Mucosa of rectum (tissue), 2 donors: ENCODE measurements around the gene SDC3.

Experiments
- H3K27ac ChIP-seq, 2 donors: one replicate each; pipeline ENCODE4 v1.7.0; 2013; ENCODE audit warnings: inconsistent platforms in 2 of 2, low read depth in 2 of 2, low read length in 2 of 2
- H3K27me3 ChIP-seq, 2 donors: one replicate each; pipeline ENCODE4 v1.7.0; 2013; ENCODE audit warnings: low read length in 2 of 2; ENCODE audit not compliant: control insufficient read depth in 2 of 2, insufficient read depth in 2 of 2
- H3K36me3 ChIP-seq, 2 donors: one replicate each; pipeline ENCODE4 v1.7.0; 2013; ENCODE audit warnings: low read length in 2 of 2; ENCODE audit not compliant: control insufficient read depth in 2 of 2, insufficient read depth in 2 of 2
- H3K4me1 ChIP-seq, 2 donors: one replicate each; pipeline ENCODE4 v1.7.0; 2013; ENCODE audit warnings: low read length in 2 of 2, mild to moderate bottlenecking in 1 of 2; ENCODE audit not compliant: control insufficient read depth in 2 of 2, insufficient read depth in 2 of 2
- H3K4me3 ChIP-seq, 2 donors: one replicate each; pipeline ENCODE4 v1.7.0; 2013; ENCODE audit warnings: low read length in 2 of 2
- H3K9ac ChIP-seq, 2 donors: one replicate each; pipeline ENCODE4 v1.7.0; 2013; ENCODE audit warnings: low read length in 2 of 2, low read depth in 1 of 2, mild to moderate bottlenecking in 1 of 2
- H3K9me3 ChIP-seq, 2 donors: one replicate each; pipeline ENCODE4 v1.7.0; 2013; ENCODE audit warnings: low read length in 2 of 2; ENCODE audit not compliant: control insufficient read depth in 2 of 2
- donor health status: healthy.
- donor health status: Normal muscosa, but diverticular disease.

Gene SDC3

DNA sequence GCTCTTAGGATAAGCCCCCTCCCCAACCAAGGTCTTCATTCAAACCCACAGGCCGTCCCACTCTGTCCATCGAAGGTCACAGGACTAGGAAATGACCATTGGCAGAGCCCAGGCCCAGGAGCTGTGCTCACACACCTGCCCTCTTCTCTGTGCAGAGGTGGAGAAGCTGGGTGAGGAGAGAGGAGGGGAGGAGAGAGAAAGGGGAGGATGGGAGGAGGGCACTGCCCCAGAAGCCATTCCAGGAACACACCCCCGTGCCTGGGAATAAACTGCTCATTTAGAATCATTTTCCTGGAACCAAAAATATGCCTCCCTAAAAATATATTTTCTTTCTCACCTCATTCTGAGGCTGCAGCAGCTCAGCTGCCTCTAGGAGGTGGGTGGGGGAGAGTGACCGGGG is 6.4 kb upstream of the SDC3 start:
- Histone ChIP-seq H3K36me3 (no peaks in the 10 kb centered on the region), H3K9me3 (no peaks in the 10 kb centered on the region), H3K27ac (no peak overlapping the region), H3K4me3 (no peak overlapping the region), H3K9ac (no peak overlapping the region), H3K4me1 (peaks cover 5 to 7% of the 10 kb centered on the region in 2 donors), H3K27me3 (no peaks in the 10 kb centered on the region)

DNA sequence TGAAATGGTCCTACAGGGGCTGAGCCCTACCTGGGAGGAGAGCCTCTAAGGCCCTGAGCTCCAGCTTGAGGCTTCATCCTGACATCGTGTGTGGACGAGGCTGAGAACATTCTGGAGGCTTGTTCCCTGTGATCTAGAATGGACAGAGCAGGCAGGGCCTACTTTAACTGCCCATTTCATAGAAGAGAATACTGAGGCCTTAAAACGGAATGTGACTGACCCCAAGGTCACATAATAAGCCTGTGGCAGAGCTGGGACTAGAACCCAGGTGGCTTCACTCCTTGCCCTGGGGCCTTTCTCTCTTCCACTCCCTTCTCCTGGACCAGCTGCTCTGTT is 6.0 kb upstream of the SDC3 start:
- no peaks in the 10 kb centered on the region for H3K36me3 ChIP-seq
- no peaks in the 10 kb centered on the region for H3K27me3 ChIP-seq
- H3K27ac ChIP-seq: peak overlapping the region in 1 of 2 donors; percentile 18
- H3K4me3 ChIP-seq: no peak overlapping the region
- peaks cover 7 to 8% of the 10 kb centered on the region in 2 donors for H3K4me1 ChIP-seq
- no peak overlapping the region for H3K9ac ChIP-seq
- no peaks in the 10 kb centered on the region for H3K9me3 ChIP-seq

DNA sequence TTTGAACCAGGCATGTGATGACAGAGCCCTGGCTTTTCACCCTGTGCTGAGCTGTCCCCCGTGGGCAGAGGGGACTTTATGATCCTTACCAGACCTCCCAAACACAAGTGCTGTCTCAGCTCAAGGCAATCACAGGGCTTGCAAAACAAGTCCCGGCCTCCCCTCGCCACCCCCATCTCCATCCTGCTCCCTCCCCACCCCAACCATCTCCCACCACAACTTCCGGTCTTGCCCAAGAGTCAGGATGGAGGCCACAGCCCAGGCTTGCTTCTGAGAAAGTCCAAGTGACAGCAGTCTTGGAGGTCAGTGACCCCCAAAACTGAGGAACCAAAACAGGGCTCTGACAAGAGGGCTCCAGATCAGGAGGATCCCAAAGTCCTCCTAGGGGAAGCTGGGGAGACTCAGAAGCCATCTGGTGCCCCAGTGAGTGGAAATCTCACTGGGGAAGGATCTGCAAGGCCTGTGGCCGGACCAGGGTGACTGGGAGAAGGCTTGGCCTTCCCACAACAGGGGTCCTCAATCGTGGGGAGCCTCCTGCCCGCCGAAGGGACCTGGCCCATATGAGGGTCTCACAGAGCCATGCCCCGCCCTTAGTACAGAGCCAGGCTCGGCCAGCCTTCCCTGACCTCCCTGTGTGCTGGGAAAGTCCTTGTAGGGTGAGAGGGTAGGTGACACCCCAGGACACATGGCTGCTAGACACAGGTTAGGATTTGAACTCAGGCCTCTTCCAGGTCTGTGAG is 4.5 kb upstream of the SDC3 start:
- H3K4me1 ChIP-seq: peaks cover 13 to 14% of the 10 kb centered on the region in 2 donors
- H3K36me3 ChIP-seq: no peaks in the 10 kb centered on the region
- no peak overlapping the region for H3K4me3 ChIP-seq
- no peaks in the 10 kb centered on the region for H3K9me3 ChIP-seq
- H3K27me3 ChIP-seq: no peaks in the 10 kb centered on the region
- H3K9ac ChIP-seq: no peak overlapping the region
- H3K27ac ChIP-seq: peak overlapping the region; percentile 44 to 52

DNA sequence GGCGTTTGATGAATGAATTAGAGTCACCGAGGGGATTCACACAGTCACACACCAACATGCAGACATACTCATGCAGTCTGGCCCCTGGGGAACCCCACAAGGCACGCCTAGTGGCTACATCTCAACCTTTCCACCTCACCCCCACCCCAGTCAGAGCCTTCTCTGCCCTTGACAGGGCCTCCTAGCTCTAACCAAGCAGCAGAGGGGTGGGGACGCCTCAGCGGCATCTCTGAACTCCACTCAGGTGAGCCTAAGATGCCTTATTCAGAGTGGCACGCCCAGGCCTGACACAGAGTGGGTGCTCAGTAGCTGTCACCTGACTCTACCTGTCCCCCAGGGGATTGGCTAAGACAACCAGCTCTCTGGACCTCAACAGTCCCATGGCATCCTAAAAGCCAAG is 3.7 kb upstream of the SDC3 start:
- no peak overlapping the region for H3K4me3 ChIP-seq
- no peaks in the 10 kb centered on the region for H3K9me3 ChIP-seq
- H3K27ac ChIP-seq: no peak overlapping the region
- peaks cover 13 to 14% of the 10 kb centered on the region in 2 donors for H3K4me1 ChIP-seq
- H3K27me3 ChIP-seq: peaks cover 3 to 7% of the 10 kb centered on the region in 2 donors
- no peak overlapping the region for H3K9ac ChIP-seq
- H3K36me3 ChIP-seq: no peaks in the 10 kb centered on the region

DNA sequence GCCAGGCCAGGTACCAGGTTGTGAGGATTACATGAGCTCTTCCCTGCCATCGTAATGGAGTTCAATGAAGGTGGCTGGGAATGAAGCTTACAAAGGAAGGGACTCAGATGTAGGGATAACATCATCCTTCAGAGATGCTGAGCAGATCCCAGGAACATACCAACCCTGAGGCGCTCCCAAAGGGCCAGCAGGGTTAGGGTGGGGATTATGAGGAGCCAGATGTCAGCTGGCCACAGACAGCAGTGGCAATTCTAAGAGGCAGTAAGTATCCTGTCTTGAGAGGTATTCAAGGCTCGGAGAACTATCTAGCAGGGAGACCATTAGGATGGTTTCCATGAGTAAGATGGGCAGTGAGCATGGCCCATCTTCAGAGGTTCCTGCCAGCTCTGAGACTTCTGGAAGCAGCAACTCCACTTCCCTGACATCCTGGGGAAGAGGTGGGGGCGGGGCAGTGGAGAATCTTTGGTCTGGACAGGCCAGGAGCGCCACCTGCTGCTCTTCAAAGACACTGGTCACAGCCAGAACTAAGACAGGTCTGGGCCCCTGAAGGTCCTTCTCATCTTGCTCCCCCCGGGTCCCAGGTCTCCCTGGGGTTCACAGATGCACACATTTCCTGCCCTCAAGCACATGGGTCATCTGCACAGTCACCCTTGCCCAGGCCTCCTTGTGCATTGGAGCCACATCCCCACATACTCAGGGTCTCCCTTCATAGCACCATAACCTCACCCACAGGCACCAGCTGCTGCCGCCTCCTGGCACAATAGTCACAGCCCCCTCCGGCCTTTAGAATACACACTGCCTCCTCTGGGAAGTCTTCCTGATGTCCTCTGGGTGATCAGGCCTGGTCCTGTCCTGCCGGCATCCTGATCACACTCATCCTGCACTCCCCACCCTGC is 2.7 kb upstream of the SDC3 start:
- H3K27ac ChIP-seq: no peak overlapping the region
- H3K9ac ChIP-seq: no peak overlapping the region

DNA sequence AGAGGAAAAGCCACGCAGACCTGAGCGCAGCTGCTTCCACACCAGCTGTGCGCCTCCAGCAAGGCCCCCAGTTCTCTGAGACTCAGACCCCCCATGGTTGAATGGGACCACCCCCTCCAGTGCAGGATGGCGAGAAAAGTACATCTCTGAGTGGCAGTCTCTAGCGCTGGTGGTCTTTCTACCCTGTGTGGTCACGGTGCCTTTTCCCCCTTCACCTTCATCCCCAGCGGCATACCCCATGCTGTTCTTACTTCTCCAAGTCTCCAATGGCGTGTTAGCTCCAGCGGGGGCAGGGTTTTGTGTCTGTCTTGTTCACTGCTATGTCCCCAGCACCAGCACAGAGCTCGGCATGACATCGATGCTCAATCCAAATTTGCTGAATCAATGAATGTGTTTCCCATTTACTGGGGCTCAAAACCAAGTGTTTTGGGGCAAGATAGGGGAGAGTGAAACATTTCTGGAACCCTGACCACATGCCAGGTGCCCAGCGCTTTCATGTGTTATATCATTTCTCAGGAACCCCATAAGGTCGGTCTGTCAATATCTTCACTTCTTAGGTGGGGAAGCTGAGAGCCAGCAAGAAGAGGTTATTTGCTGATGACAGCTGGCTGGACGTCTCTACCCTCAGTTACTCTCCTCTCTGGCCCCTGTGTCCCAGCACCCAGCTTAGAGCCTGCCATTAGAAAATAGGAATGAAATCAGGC is 959 bp upstream of the SDC3 start:
- H3K9ac ChIP-seq: peak overlapping the region; percentile 32 to 55
- H3K9me3 ChIP-seq: no peaks in the 10 kb centered on the region
- no peaks in the 10 kb centered on the region for H3K36me3 ChIP-seq
- peak overlapping the region; percentile 52 to 60 for H3K4me3 ChIP-seq
- H3K4me1 ChIP-seq: peaks cover 13 to 14% of the 10 kb centered on the region in 2 donors
- peak overlapping the region in 1 of 2 donors; percentile 13 for H3K27ac ChIP-seq
- H3K27me3 ChIP-seq: peaks cover 3 to 13% of the 10 kb centered on the region in 2 donors

More for the DNA sequence above, 2.7 kb upstream of the SDC3 start:
- H3K9me3 ChIP-seq: no peaks in the 10 kb centered on the region
- H3K36me3 ChIP-seq: no peaks in the 10 kb centered on the region
- peaks cover 3 to 13% of the 10 kb centered on the region in 2 donors for H3K27me3 ChIP-seq
- peaks cover 13 to 14% of the 10 kb centered on the region in 2 donors for H3K4me1 ChIP-seq
- no peak overlapping the region for H3K4me3 ChIP-seq

DNA sequence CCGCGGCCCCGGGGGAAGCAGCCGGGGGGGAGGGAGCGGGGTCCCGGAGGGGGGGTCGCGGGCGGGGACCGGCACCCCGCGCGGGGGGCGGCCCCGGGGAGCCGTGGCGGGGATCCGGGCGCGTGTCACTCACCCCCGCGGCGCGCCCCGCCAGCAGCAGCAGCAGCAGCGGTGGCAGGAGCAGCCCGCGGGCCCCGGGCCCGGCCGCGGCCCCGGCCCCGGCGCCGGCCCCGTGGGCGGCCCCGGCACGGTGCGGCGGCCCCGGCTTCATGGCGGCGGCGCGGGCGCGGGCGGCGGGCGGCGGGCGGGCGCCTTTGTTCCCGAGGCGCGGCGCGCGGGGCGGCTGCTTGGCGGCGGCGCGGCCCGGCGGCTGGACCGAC is 252 bp downstream of the SDC3 start:
- Histone ChIP-seq H3K4me3 (no peak overlapping the region), H3K27me3 (peaks cover 3 to 13% of the 10 kb centered on the region in 2 donors), H3K4me1 (peaks cover 13 to 14% of the 10 kb centered on the region in 2 donors), H3K9ac (no peak overlapping the region), H3K27ac (no peak overlapping the region), H3K9me3 (no peaks in the 10 kb centered on the region), H3K36me3 (no peaks in the 10 kb centered on the region)

DNA sequence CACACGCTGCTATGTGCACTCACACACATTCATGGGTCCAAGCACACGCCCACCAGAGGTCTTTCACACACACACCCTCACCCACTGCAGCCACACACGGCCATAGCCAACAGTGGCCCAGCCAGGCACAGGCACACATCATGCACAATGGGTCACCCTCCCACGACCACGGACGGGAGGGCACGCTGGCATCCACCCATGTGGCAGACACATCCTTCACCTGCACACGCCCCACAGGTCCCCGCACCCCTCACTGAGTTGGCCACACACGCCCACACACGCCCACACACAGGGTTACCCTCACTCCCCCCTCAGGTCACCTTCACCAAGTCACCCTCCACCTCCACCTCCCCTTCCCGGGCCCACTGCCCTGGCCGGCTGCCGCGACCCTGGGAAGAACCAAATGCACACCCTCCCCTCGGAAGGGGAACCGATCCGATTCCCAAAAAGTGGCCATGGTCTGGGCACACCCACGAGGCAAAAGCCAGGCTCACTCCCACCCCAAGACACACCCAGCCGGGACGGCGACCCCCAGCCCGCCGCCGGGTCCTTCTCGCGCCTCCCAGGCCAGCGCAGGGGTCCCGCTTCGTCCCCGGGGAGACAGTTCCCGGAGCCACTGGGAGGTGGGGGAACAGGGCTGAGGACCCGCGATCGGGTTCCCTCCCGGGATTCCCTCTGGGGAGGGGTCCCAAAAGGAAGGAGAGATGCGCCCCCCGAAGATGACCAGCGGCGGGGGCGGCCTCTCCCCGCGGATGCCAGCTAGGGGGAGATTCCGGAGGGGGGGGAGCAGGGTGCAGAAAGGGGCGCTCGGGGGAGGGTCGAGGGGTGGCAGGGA is 860 bp downstream of the SDC3 start:
- no peaks in the 10 kb centered on the region for H3K9me3 ChIP-seq
- H3K4me1 ChIP-seq: peaks cover 13 to 14% of the 10 kb centered on the region in 2 donors
- H3K9ac ChIP-seq: peak overlapping the region; percentile 16 to 20
- peak overlapping the region; percentile 37 to 67 for H3K4me3 ChIP-seq
- no peaks in the 10 kb centered on the region for H3K36me3 ChIP-seq
- H3K27ac ChIP-seq: no peak overlapping the region
- peaks cover 3 to 13% of the 10 kb centered on the region in 2 donors for H3K27me3 ChIP-seq

DNA sequence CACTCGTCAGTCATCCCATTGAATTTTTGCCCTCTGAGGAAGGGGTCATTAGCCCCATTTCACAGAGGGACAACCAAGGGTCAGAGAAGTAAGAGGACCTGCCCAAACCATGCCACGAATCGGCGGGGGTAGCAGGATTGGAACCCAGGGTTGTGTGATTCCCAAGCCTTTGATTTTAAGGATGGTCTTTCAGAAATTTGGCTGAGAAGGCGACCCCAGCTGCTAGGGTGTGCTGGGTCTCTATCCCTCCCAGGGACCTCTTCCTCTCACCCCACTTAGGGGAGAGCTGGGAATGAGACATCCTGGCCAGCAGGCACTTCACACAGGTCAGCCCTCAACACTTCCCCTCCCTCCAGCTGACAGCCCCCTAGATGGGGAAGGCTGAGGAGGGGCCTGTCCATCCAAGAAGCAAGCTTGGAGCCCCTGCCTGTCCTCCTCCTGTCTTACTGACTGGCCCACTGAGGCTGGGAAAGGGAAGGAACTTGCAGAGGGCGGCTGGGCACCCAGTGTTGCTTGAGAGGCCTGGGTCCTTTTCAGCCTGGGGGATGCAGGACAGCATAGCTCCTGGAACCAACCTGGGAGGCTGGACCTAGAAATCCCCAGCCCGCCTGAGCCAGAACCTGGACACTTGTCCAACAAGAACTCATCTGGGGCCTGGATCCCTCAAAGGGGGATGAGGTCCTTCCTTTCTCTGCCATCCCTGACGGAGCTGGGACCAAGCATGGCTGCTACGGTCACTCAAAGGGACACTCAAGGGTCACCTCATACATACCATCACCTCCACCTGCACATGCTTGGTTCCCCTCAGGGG is 1.7 kb downstream of the SDC3 start:
- Histone ChIP-seq H3K36me3 (no peaks in the 10 kb centered on the region), H3K27ac (no peak overlapping the region), H3K27me3 (peaks cover 3 to 13% of the 10 kb centered on the region in 2 donors), H3K9me3 (no peaks in the 10 kb centered on the region), H3K4me1 (peaks cover 13 to 21% of the 10 kb centered on the region in 2 donors), H3K9ac (peak overlapping the region; percentile 16 to 20), H3K4me3 (peak overlapping the region; percentile 37 to 67)
